PC-3 (cell line): ENCODE results near the gene ABHD3. TPM values are rescaled to one million over a fixed set of nuclear protein-coding genes. Genes with fewer than 3 reads are reported as not detected.

Experiments used
- ATAC-seq: fragments of 200-7000 bp; cut with Tn5 transposase; 2 replicates; pipeline ENCODE4 v1.9.1; 2020; ENCODE audit warnings: mild to moderate bottlenecking, moderate library complexity
- BruUV-seq: library from RNA; stranded (reverse); fragments of 400-500 nt; replicated peaks from 2 replicates; lab custom pipeline; 2021; lab: Mats Ljungman, UMichigan
- CTCF ChIA-PET: fragments of 300-600 bp; sonication (Branson Sonifier 250); formaldehyde crosslinking; loops from one replicate; lab custom pipeline; 2022; ENCODE audit warnings: antibody characterized with exemption; lab: Charles Lee
- POLR2A ChIA-PET: fragments of 300-600 bp; sonication (Branson Sonifier 250); formaldehyde crosslinking; loops from one replicate; lab custom pipeline; 2022; ENCODE audit warnings: antibody characterized with exemption; ENCODE audit not compliant: unreplicated experiment; lab: Charles Lee
- DNase-seq: peaks from one replicate; pipeline ENCODE4 v3.0.0-alpha.2; 2015
- H2AFZ ChIP-seq: fragments of 300-600 bp; sonication (generic); 2 replicates; pipeline ENCODE4 v1.6.0; 2016; ENCODE audit warnings: antibody characterized with exemption, low read length
- H3F3A ChIP-seq: fragments of 300-600 bp; sonication (generic); one replicate; pipeline ENCODE4 v1.6.0; 2017; ENCODE audit warnings: antibody characterized with exemption, low read length, control low read depth, mild to moderate bottlenecking; ENCODE audit not compliant: unreplicated experiment
- H3K27ac ChIP-seq: fragments of 300-600 bp; sonication (generic); 2 replicates; pipeline ENCODE4 v1.5.1; 2016; ENCODE audit warnings: mild to moderate bottlenecking, low read length
- H3K27me3 ChIP-seq: fragments of 300-600 bp; sonication (generic); 2 replicates; pipeline ENCODE4 v1.6.1; 2016; ENCODE audit warnings: low read length, mixed read lengths
- H3K36me3 ChIP-seq: fragments of 300-600 bp; sonication (generic); 2 replicates; pipeline ENCODE4 v1.6.1; 2016; ENCODE audit warnings: low read depth, mixed run types, low read length, mixed read lengths
- H3K4me1 ChIP-seq: fragments of 300-600 bp; sonication (generic); 2 replicates; pipeline ENCODE4 v1.5.1; 2016; ENCODE audit warnings: low read length; ENCODE audit not compliant: insufficient read depth
- H3K4me2 ChIP-seq: fragments of 300-600 bp; sonication (generic); 2 replicates; pipeline ENCODE4 v1.6.0; 2016; ENCODE audit warnings: low read length
- H3K4me3 ChIP-seq: fragments of 300-600 bp; sonication (generic); 2 replicates; pipeline ENCODE4 v1.5.1; 2016; ENCODE audit warnings: mild to moderate bottlenecking, low read length, mixed read lengths
- H3K79me2 ChIP-seq: fragments of 300-600 bp; sonication (generic); 2 replicates; pipeline ENCODE4 v1.6.1; 2017; ENCODE audit warnings: low read length, mixed read lengths
- H3K9ac ChIP-seq: fragments of 300-600 bp; sonication (generic); 2 replicates; pipeline ENCODE4 v1.6.0; 2016; ENCODE audit warnings: mild to moderate bottlenecking, low read length
- H3K9me2 ChIP-seq: fragments of 300-600 bp; sonication (generic); replicated peaks from 2 replicates; pipeline ENCODE4 v1.6.1; 2016; ENCODE audit warnings: mixed run types, low read length, mixed read lengths
- H3K9me3 ChIP-seq: fragments of 300-600 bp; sonication (generic); 2 replicates; pipeline ENCODE4 v1.6.1; 2016; ENCODE audit warnings: low read length, mixed read lengths
- H4K20me1 ChIP-seq: fragments of 300-600 bp; sonication (generic); 2 replicates; pipeline ENCODE4 v1.6.1; 2016; ENCODE audit warnings: low read length, mixed read lengths
- EZH2 ChIP-seq: fragments of 300-600 bp; sonication (generic); IDR thresholded peaks from one replicate; pipeline ENCODE4 v1.6.1; 2017; ENCODE audit warnings: antibody characterized with exemption, mild to moderate bottlenecking, low read length; ENCODE audit not compliant: unreplicated experiment
- EZH2phosphoT487 ChIP-seq: fragments of 300-600 bp; sonication (generic); IDR thresholded peaks from 2 replicates; pipeline ENCODE4 v1.6.1; 2018; ENCODE audit warnings: mild to moderate bottlenecking, antibody characterized with exemption, low read length, borderline replicate concordance
- intact Hi-C: fragments of 100-400 bp; cut with micrococcal nuclease; formaldehyde crosslinking; loops from 2 replicates; pipeline ENCODE4 v1.9.0; 2023
- total RNA-seq: library from RNA; depleted of rRNA; stranded (reverse); fragments of >200 nt; gene quantifications from 2 replicates; pipeline ENCODE4 v1.2.3, GENCODE V29; 2014
- TF ChIP-seq, protein P1 (sequence below): fragments of 300-600 bp; sonication (generic); conservative IDR thresholded peaks from 2 replicates; pipeline ENCODE4 v1.5.1; 2017; ENCODE audit warnings: antibody characterized with exemption, low read depth, mild to moderate bottlenecking, low read length

ABHD3 gene
- total RNA-seq, 1 experiment from 2014 or later = 21.4 TPM

DNA sequence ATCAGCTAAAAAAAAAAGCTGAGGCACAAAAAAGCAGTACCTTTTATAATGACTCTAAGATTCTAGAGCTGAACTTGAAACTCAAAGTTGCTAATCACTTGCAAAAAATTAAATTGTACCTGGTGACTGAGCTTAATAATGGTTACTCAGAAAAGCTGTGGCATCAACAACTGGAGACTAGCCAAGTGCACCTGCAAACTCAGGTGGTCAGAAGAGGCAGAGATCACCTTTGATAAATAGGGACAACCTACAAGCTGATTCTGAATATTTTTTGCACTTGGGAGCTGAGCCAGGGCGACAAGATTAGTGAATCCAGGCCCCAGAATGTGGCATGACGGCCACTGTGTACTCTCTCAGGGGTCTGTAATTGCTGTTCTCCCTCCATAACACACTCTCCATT, 3.0 kb downstream of the ABHD3 start:
- Histone ChIP-seq H3F3A (no peaks in the 10 kb centered on the region), H3K4me3 (no peak overlapping the region), H3K9me2 (no peaks in the 10 kb centered on the region), H3K4me2 (no peak overlapping the region), H3K27ac (no peak overlapping the region), H4K20me1 (no peaks in the 10 kb centered on the region), H3K27me3 (no peaks in the 10 kb centered on the region), H3K9me3 (no peaks in the 10 kb centered on the region), H3K36me3 (peaks cover 16% of the 10 kb centered on the region; the same call in 1 of the 2 replicates), H3K79me2 (peaks cover 31% of the 10 kb centered on the region), H3K9ac (no peak overlapping the region), H2AFZ (no peak overlapping the region), H3K4me1 (peaks cover 18% of the 10 kb centered on the region; the same call in 1 of the 2 replicates)
- TF ChIP-seq EZH2 (no peak), EZH2phosphoT487 (no peak)
- TF ChIP-seq, protein P1, sequence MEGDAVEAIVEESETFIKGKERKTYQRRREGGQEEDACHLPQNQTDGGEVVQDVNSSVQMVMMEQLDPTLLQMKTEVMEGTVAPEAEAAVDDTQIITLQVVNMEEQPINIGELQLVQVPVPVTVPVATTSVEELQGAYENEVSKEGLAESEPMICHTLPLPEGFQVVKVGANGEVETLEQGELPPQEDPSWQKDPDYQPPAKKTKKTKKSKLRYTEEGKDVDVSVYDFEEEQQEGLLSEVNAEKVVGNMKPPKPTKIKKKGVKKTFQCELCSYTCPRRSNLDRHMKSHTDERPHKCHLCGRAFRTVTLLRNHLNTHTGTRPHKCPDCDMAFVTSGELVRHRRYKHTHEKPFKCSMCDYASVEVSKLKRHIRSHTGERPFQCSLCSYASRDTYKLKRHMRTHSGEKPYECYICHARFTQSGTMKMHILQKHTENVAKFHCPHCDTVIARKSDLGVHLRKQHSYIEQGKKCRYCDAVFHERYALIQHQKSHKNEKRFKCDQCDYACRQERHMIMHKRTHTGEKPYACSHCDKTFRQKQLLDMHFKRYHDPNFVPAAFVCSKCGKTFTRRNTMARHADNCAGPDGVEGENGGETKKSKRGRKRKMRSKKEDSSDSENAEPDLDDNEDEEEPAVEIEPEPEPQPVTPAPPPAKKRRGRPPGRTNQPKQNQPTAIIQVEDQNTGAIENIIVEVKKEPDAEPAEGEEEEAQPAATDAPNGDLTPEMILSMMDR = no peak
- DNase-seq (no peak), ATAC-seq (no peak)
- BruUV-seq = no TSS peak
- CTCF ChIA-PET = no interaction called here
- POLR2A ChIA-PET = no interaction called here
- intact Hi-C loops = loop anchor here (5.0 kb wide), 1 partner anchor 34 kb away; no protein-coding TSS in a partner anchor

GRCh38 chr18:21700528-21701075, 4.0 kb downstream of the ABHD3 start:
- H4K20me1 ChIP-seq = no peaks in the 10 kb centered on the region
- peaks cover 16% of the 10 kb centered on the region; the same call in 1 of the 2 replicates for H3K4me1 ChIP-seq
- H3K79me2 ChIP-seq = peaks cover 29% of the 10 kb centered on the region
- ATAC-seq = no peak
- BruUV-seq = no TSS peak
- H3K4me3 ChIP-seq = no peak overlapping the region
- H3F3A ChIP-seq = no peaks in the 10 kb centered on the region
- H3K4me2 ChIP-seq = no peak overlapping the region
- peaks cover 16% of the 10 kb centered on the region; the same call in 1 of the 2 replicates for H3K36me3 ChIP-seq
- H3K27ac ChIP-seq = no peak overlapping the region
- H3K27me3 ChIP-seq = no peaks in the 10 kb centered on the region
- POLR2A ChIA-PET = no interaction called here
- no peak for DNase-seq
- no peak overlapping the region for H2AFZ ChIP-seq
- intact Hi-C loops = loop anchor here (5.0 kb wide), 1 partner anchor 33 kb away; no protein-coding TSS in a partner anchor
- no peaks in the 10 kb centered on the region for H3K9me2 ChIP-seq
- CTCF ChIA-PET = no interaction called here
- no peak overlapping the region for H3K9ac ChIP-seq
- no peaks in the 10 kb centered on the region for H3K9me3 ChIP-seq
- no peak for TF ChIP-seq EZH2phosphoT487
- TF ChIP-seq, protein P1 = no peak
- TF ChIP-seq EZH2 = no peak

GRCh38 chr18:21693322-21693721, 11.3 kb downstream of the ABHD3 start:
- Histone ChIP-seq H3K9me3 (no peaks in the 10 kb centered on the region), H3K9me2 (no peaks in the 10 kb centered on the region), H2AFZ (no peak overlapping the region), H3K4me1 (no peaks in the 10 kb centered on the region), H3K4me3 (no peak overlapping the region), H3K79me2 (no peaks in the 10 kb centered on the region), H3K27ac (no peak overlapping the region), H3K4me2 (no peak overlapping the region), H3K9ac (no peak overlapping the region), H3K27me3 (no peaks in the 10 kb centered on the region), H3K36me3 (peaks cover 15% of the 10 kb centered on the region), H3F3A (no peaks in the 10 kb centered on the region), H4K20me1 (no peaks in the 10 kb centered on the region)
- TF ChIP-seq EZH2 (no peak), EZH2phosphoT487 (no peak)
- TF ChIP-seq, protein P1 = no peak
- ChIA-PET POLR2A (no interaction called here), CTCF (no interaction called here)
- intact Hi-C loops = no loop called here
- ATAC-seq = no peak
- BruUV-seq = no TSS peak
- no peak for DNase-seq
